NCI-H82 treated with DMSO at 0.1 percent for 48 hours (cell line): Measurements from ENCODE around the gene ATE1.
"Not testable (repeated sequence)": the region's sequence is repeated elsewhere in the genome, so short reads cannot be mapped to it uniquely, and the experiment has no call there.

Experiments used
- DNase-seq: peaks from one replicate; lab custom pipeline; 2025; ENCODE audit not compliant: unreplicated experiment; lab: John Stamatoyannopoulos, UW

Gene ATE1

GRCh38 chr10:121792198-121792597 lies 135.6 kb downstream of the ATE1 start:
- DNase-seq = no peak

GRCh38 chr10:121791761-121792160 lies 136.1 kb downstream of the ATE1 start:
- no peak for DNase-seq

DNA sequence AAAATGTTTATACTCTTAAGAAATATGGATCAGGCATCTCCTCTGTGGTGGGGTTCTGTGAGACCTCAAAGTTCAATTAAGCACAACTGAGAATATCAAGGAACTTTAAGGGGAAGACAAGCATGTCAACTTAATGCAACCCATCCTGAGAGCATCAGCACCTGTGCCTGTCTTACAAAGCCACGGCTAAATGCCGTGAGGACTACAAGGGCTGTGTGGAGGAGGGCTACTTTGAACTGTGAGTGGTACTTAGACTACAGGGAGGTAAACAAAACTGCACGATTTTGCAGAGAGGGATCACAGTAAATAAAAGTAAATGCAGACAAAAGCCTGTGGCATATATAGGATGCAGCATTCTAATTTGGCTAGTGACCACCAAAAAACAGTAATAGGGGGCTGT lies 139.1 kb downstream of the ATE1 start:
- DNase-seq = no peak

GRCh38 chr10:121788115-121788514 lies 139.7 kb downstream of the ATE1 start:
- no peak for DNase-seq

DNA sequence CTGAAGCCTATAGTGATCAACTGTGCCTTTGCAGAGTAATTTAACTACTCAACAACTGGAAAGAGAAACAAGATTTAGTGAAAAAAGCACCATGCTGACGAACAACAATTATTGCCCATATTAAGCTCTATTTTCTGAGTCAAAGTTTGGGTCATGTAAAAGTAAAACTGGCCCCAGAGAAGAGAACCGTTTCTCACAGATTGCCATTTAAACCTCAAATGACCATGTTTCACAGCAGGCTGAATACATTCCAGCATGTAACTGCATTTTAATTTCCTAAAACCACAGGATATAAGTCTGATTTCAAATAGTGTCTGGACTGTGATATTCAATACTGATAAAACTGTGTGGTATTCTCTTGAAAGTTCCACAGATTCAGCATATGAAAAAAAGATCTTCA lies 140.7 kb downstream of the ATE1 start:
- no peak for DNase-seq

DNA sequence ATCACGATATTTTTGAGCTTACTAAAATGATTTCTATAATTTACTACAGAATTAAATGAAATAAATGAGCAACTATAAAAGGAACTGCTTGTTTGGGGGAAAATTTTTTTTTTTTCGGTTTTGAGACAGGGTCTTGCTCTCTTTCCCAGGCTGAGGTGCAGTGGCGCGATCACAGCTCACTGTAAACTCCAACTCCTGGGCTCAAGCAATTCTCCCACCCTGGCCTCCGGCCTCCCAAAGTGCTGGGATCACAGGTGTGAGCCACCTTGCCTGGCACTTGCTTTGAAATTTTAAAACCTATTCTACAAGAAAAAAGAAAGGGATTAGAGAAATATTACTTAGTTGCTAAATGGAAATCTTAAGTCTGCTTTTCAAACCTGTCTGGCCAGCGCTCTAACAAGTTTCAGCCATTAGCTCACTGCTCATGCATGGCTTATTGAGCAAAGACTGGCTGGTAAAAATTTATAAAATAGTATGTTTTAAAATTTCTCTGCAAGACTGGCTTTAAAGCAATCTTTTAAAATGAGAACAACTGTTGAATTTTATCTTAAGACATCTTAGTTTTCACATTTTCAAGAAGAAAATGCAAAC lies 144.0 kb downstream of the ATE1 start:
- DNase-seq = no peak

DNA sequence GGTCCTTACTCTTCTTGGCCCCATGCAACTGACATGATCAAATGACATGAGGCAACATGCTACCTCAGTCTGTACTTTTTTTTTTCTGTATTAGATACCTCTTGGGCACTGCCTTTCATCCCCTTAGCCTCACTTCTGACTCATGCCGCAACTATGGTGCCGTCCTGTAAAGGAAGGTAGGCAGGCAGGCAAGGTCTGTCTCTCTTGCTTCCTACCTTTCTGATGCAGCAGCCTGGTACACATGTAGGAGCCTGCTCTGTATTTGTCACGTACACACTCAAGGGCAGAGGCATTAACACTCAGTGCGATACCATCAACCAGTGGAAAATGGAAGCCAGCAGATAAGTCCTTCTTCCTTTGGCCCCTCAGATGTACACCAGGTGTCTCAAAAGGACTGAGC lies 146.7 kb downstream of the ATE1 start:
- no peak for DNase-seq

GRCh38 chr10:121774813-121775212 lies 153.0 kb downstream of the ATE1 start:
- DNase-seq = no peak

- DNase-seq = no peak
These were observed 153.4 kb downstream of the ATE1 start for GRCh38 chr10:121774404-121774803.

GRCh38 chr10:121772884-121773283 lies 154.9 kb downstream of the ATE1 start:
- no peak for DNase-seq

DNA sequence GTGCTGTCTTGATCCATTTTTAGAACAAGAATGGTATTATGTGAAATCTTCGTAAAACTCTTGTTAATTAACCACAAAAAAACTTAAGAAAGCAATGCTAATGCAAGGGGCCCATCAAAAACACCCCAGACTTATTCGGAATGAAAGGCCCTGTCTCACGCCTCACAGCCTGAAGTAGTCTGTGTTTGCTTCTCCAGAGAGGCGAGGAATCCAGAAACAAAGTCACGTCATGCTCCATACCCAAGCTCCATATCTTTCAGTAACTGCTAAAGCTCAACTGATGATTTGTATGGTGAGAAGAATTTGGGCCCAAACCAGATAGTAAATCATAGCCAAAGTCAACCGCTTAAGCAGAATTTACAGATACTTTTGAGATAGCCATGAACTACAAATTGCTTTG lies 155.4 kb downstream of the ATE1 start:
- DNase-seq = no peak

GRCh38 chr10:121771966-121772365 lies 155.9 kb downstream of the ATE1 start:
- no peak for DNase-seq

DNA sequence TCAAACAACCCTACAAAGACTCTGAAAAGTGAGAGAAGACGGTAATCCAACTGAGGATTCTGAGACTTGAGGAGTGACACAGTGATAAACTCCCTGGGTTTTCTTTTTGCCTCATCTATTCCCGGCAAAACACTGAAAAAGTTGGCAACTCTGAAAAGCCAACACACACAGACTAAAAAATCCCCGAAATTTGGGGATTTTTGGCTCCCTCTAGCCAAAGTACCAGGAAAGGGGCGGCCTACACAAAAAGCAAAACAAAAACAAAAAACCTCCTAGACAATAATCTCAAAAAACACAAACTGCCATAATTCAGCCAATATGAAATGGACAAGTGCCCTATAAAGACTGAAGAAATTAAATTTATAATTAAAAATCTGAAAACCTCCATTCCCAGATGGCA lies 161.4 kb downstream of the ATE1 start:
- DNase-seq = no peak

GRCh38 chr10:121765204-121765603 lies 162.6 kb downstream of the ATE1 start:
- no peak for DNase-seq

GRCh38 chr10:121764233-121764942 lies 163.4 kb downstream of the ATE1 start:
- DNase-seq = no peak

GRCh38 chr10:121757241-121757640 lies 170.6 kb downstream of the ATE1 start:
- not testable (repeated sequence) for DNase-seq

DNA sequence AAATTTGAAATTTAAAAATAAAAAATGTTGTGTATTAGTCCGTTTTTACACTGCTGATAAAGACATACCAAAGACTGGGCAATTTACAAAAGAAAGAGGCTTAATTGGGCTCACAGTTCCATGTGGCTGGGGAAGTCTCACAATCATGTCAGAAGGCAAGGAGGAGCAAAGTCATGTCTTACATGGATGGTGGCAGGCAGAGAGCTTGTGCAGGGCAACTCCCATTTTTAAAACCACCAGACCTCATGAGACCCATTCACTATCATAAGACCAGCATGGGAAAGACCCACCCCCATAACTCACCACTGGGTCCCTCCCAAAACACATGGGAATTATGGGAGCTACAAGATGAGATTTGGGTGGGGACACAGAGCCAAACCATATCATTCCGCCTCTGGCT lies 172.3 kb downstream of the ATE1 start:
- not testable (repeated sequence) for DNase-seq

GRCh38 chr10:121754666-121755065 lies 173.2 kb downstream of the ATE1 start:
- DNase-seq = no peak

- no peak for DNase-seq
These were observed 173.9 kb downstream of the ATE1 start for GRCh38 chr10:121753726-121754476.

GRCh38 chr10:121751191-121751760 lies 176.6 kb downstream of the ATE1 start:
- no peak for DNase-seq

DNA sequence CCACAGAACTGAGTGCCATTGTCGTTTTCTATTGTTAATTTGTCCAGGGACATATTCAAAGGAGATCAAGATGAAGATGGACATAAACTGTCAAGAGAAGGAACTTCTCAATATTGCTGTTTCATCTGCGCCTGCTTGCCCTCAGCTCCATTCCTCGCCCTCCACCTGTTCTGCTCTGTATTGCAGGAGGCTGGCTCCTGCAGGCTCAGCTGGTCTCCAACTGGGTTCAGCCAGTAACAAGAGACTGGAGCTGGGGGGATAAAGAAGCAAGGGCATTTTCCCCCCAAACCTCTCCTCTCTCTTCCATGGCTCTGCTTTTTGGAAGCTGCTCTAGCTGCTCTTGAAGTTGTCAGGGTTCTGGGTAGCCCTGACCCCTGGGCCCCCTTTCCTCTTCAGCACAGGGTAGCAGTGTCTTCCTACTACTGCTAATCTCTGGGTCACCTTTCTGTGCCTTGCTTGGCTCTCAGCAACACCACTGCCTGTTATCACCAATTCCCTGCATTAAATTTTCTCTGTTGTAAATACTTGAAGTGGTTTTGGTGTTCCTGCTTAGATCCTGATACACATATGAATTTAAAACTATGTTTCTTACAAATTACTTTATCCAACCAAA lies 180.6 kb downstream of the ATE1 start:
- no peak for DNase-seq
